Smooth muscle cell (in vitro differentiated cells): Measurements from ENCODE around the gene PDZD2. TPM values are rescaled to one million over a fixed set of nuclear protein-coding genes. Genes with fewer than 3 reads are reported as not detected.

Source experiments
- DNase-seq: peaks from one replicate; lab custom pipeline; 2025; ENCODE audit not compliant: unreplicated experiment; lab: John Stamatoyannopoulos, UW
- H2AFZ ChIP-seq: fragments of 200-600 bp; sonication (generic); 2 replicates; pipeline ENCODE4 v1.6.0; 2016; ENCODE audit warnings: antibody characterized with exemption, low read depth, mild to moderate bottlenecking
- H3F3A ChIP-seq: fragments of 200-600 bp; sonication (generic); 2 replicates; pipeline ENCODE4 v1.6.0; 2017; ENCODE audit warnings: antibody characterized with exemption, low read depth
- H3K27ac ChIP-seq: fragments of 200-600 bp; sonication (generic); 2 replicates; pipeline ENCODE4 v1.5.1; 2016; ENCODE audit warnings: low read depth, mild to moderate bottlenecking
- H3K27me3 ChIP-seq: fragments of 200-600 bp; sonication (generic); 2 replicates; pipeline ENCODE4 v1.6.1; 2016; ENCODE audit warnings: low read depth, mild to moderate bottlenecking
- H3K36me3 ChIP-seq: fragments of 200-600 bp; sonication (generic); 2 replicates; pipeline ENCODE4 v1.5.1; 2016; ENCODE audit warnings: low read depth
- H3K4me1 ChIP-seq: fragments of 200-600 bp; sonication (generic); 2 replicates; pipeline ENCODE4 v1.5.1; 2016; ENCODE audit warnings: low read depth
- H3K4me2 ChIP-seq: fragments of 200-600 bp; sonication (generic); 2 replicates; pipeline ENCODE4 v1.6.0; 2016; ENCODE audit warnings: mild to moderate bottlenecking
- H3K4me3 ChIP-seq: fragments of 200-600 bp; sonication (generic); 2 replicates; pipeline ENCODE4 v1.5.1; 2016; ENCODE audit warnings: mild to moderate bottlenecking
- H3K79me2 ChIP-seq: fragments of 200-600 bp; sonication (generic); 2 replicates; pipeline ENCODE4 v1.6.0; 2016; ENCODE audit warnings: low read depth, mild to moderate bottlenecking
- H3K9ac ChIP-seq: fragments of 200-600 bp; sonication (generic); 2 replicates; pipeline ENCODE4 v1.6.0; 2016; ENCODE audit warnings: low read depth
- H3K9me3 ChIP-seq: fragments of 200-600 bp; sonication (generic); replicated peaks from 2 replicates; pipeline ENCODE4 v1.5.1; 2016; ENCODE audit warnings: low read depth
- H4K20me1 ChIP-seq: fragments of 200-600 bp; sonication (generic); 2 replicates; pipeline ENCODE4 v1.6.0; 2016; ENCODE audit warnings: low read depth
- CTCF ChIP-seq: fragments of 200-600 bp; sonication (generic); IDR thresholded peaks from 2 replicates; pipeline ENCODE4 v1.5.1; 2017; ENCODE audit warnings: borderline replicate concordance, mild to moderate bottlenecking, antibody characterized with exemption; ENCODE audit not compliant: insufficient read depth, poor library complexity, severe bottlenecking
- WGBS: methylation state at CpG from one replicate; pipeline ENCODE4 v1.1.7; 2016; ENCODE audit warnings: low lambda C conversion rate; 5-methylcytosine and 5-hydroxymethylcytosine counted together
- polyA plus RNA-seq: library from polyadenylated mRNA; unstranded; fragments of >200 nt; fragmentation: Nextera tagmentation; extraction: Ambion mirVana; gene quantifications from 2 replicates; pipeline ENCODE4 v1.2.1, GENCODE V29; 2016
- total RNA-seq: library from RNA; depleted of rRNA; stranded (reverse); fragments of >200 nt; gene quantifications from 2 replicates; pipeline ENCODE4 v1.2.3, GENCODE V29; 2014

Gene PDZD2
- total and polyA plus RNA-seq, 2 experiments from 2014 or later, result 3.2 to 4.1 TPM

GRCh38 chr5:31776976-31777651 is 138.2 kb downstream of the PDZD2 start:
- H3K4me2 ChIP-seq, result no peak overlapping the region
- 92% methylated on average over 38 of the region's 41 CpGs for WGBS
- DNase-seq, result no peak

GRCh38 chr5:31781772-31782171 is 142.8 kb downstream of the PDZD2 start:
- Histone ChIP-seq H3F3A (no peaks in the 10 kb centered on the region), H3K4me1 (no peaks in the 10 kb centered on the region), H3K4me3 (no peak overlapping the region), H2AFZ (no peak overlapping the region), H3K27me3 (no peaks in the 10 kb centered on the region), H3K9me3 (no peaks in the 10 kb centered on the region), H3K79me2 (no peaks in the 10 kb centered on the region), H4K20me1 (no peaks in the 10 kb centered on the region), H3K36me3 (no peaks in the 10 kb centered on the region), H3K9ac (no peak overlapping the region), H3K4me2 (no peak overlapping the region), H3K27ac (no peak overlapping the region)
- no peak for DNase-seq
- WGBS, result 82% methylated on average over 5 of the region's 5 CpGs
- no peak for TF ChIP-seq CTCF

More at GRCh38 chr5:31776976-31777651, 138.2 kb downstream of the PDZD2 start:
- Histone ChIP-seq H2AFZ (no peak overlapping the region), H3K4me1 (no peaks in the 10 kb centered on the region), H3K4me3 (no peak overlapping the region), H3K9ac (no peak overlapping the region), H3F3A (no peaks in the 10 kb centered on the region), H3K27me3 (no peaks in the 10 kb centered on the region), H4K20me1 (no peaks in the 10 kb centered on the region), H3K9me3 (no peaks in the 10 kb centered on the region), H3K36me3 (no peaks in the 10 kb centered on the region), H3K27ac (no peak overlapping the region), H3K79me2 (no peaks in the 10 kb centered on the region)
- no peak for TF ChIP-seq CTCF

GRCh38 chr5:31783086-31783645 is 144.2 kb downstream of the PDZD2 start:
- no peaks in the 10 kb centered on the region for H4K20me1 ChIP-seq
- no peak overlapping the region for H3K27ac ChIP-seq
- no peaks in the 10 kb centered on the region for H3K27me3 ChIP-seq
- H3K9ac ChIP-seq, result no peak overlapping the region
- no peak for DNase-seq
- 81% methylated on average over 10 of the region's 10 CpGs for WGBS
- H3K9me3 ChIP-seq, result no peaks in the 10 kb centered on the region
- no peaks in the 10 kb centered on the region for H3K79me2 ChIP-seq
- H2AFZ ChIP-seq, result no peak overlapping the region
- H3K36me3 ChIP-seq, result no peaks in the 10 kb centered on the region
- TF ChIP-seq CTCF, result no peak
- no peaks in the 10 kb centered on the region for H3K4me1 ChIP-seq
- H3K4me3 ChIP-seq, result no peak overlapping the region
- no peak overlapping the region for H3K4me2 ChIP-seq
- no peaks in the 10 kb centered on the region for H3F3A ChIP-seq

GRCh38 chr5:31783731-31784130 is 144.8 kb downstream of the PDZD2 start:
- TF ChIP-seq CTCF, result no peak
- Histone ChIP-seq H3K9me3 (no peaks in the 10 kb centered on the region), H3K4me1 (no peaks in the 10 kb centered on the region), H3K27ac (no peak overlapping the region), H3K36me3 (no peaks in the 10 kb centered on the region), H3K27me3 (no peaks in the 10 kb centered on the region), H3K9ac (no peak overlapping the region), H3K4me2 (no peak overlapping the region), H3K79me2 (no peaks in the 10 kb centered on the region), H2AFZ (no peak overlapping the region), H4K20me1 (no peaks in the 10 kb centered on the region), H3F3A (no peaks in the 10 kb centered on the region), H3K4me3 (no peak overlapping the region)
- DNase-seq, result no peak
- 72% methylated on average over 8 of the region's 8 CpGs for WGBS
